Subcutaneous abdominal adipose tissue (tissue), 5 donors: Measurements from ENCODE around the gene SURF1.
A peak's percentile ranks its signal among the peaks of the same experiment; 100 is the strongest.

Source experiments
- H3K27ac ChIP-seq: one replicate; pipeline ENCODE4 v1.7.0; 2013; ENCODE audit warnings: low read depth, mild to moderate bottlenecking, inconsistent platforms, low read length, moderate library complexity
- H3K27me3 ChIP-seq, 5 donors: one replicate each; pipeline ENCODE4 v1.7.0; 2013; ENCODE audit warnings: low read length in 5 of 5, inconsistent platforms in 1 of 5; ENCODE audit not compliant: control insufficient read depth in 5 of 5, insufficient read depth in 4 of 5
- H3K36me3 ChIP-seq, 5 donors: one replicate each; pipeline ENCODE4 v1.7.0; 2013; ENCODE audit warnings: low read length in 5 of 5; ENCODE audit not compliant: control insufficient read depth in 5 of 5, insufficient read depth in 5 of 5
- H3K4me1 ChIP-seq, 5 donors: one replicate each; pipeline ENCODE4 v1.7.0; 2013; ENCODE audit warnings: low read length in 5 of 5, mild to moderate bottlenecking in 3 of 5, moderate library complexity in 1 of 5; ENCODE audit not compliant: control insufficient read depth in 5 of 5, insufficient read depth in 5 of 5
- H3K4me3 ChIP-seq, 5 donors: one replicate each; pipeline ENCODE4 v1.7.0; 2013; ENCODE audit warnings: low read length in 5 of 5, low read depth in 1 of 5
- H3K9ac ChIP-seq, 5 donors: one replicate each; pipeline ENCODE4 v1.7.0; 2013; ENCODE audit warnings: low read length in 5 of 5, mild to moderate bottlenecking in 4 of 5, moderate library complexity in 3 of 5
- H3K9me3 ChIP-seq, 5 donors: one replicate each; pipeline ENCODE4 v1.7.0; 2013; ENCODE audit warnings: low read length in 5 of 5; ENCODE audit not compliant: control insufficient read depth in 5 of 5
- donor health status: healthy.
- donor health status: healthy.
- donor health status: healthy.
- donor health status: healthy.
- donor health status: healthy.

SURF1 gene

DNA sequence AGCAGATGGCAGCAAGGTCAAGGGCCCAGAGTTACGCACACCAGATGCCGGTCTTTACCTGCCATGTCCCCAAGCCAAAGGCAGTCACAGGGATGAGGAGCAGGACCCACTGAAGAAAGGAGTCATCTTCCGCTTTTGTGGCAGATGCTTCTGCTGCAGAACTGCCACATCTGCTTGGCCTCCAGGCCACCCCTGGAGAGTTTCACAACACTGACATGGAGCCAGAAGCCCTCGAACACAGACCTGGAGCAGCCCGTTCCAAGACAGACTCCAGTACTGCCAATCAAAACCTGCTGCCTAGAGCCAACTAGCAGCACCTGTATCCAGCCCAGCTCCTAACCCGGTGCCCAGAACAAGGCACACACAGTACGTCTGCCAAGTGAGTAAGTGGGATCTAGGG lies 1.5 kb downstream of the SURF1 start:
- Histone ChIP-seq H3K36me3 (peaks cover 5 to 65% (median 38%) of the 10 kb centered on the region in 5 donors), H3K4me3 (peak overlapping the region in 1 of 5 donors; percentile 6), H3K9me3 (peaks cover 0 to 2% (median 0%) of the 10 kb centered on the region in 5 donors), H3K4me1 (peaks cover 2 to 56% (median 42%) of the 10 kb centered on the region in 5 donors), H3K9ac (peak overlapping the region in 1 of 5 donors; percentile 1), H3K27me3 (no peaks in the 10 kb centered on the region), H3K27ac (no peak overlapping the region)

DNA sequence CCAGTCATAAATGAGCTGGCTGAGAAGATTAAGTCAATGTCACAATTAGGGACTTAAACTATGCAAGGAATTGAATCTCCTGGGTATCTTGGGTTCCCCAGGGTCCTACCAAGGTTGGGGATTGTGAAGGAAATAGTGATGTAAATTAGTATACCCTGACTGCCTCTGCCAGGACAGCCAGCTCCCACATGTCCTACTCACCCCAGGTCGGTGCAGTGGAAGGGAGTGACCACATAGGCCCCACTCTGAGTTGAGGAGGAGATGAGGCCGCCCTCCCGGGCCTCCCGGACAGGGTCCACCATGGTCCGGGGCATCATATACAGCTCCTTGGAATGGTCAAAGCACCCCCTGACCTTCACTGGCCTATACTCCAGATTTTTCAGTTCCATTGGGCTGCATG lies 2.7 kb downstream of the SURF1 start:
- Histone ChIP-seq H3K27me3 (no peaks in the 10 kb centered on the region), H3K4me1 (peaks cover 6 to 56% (median 47%) of the 10 kb centered on the region in 5 donors), H3K27ac (no peak overlapping the region), H3K9ac (no peak overlapping the region), H3K4me3 (no peak overlapping the region), H3K9me3 (peaks cover 0 to 2% (median 0%) of the 10 kb centered on the region in 5 donors), H3K36me3 (peaks cover 5 to 62% (median 41%) of the 10 kb centered on the region in 5 donors)

GRCh38 chr9:133352635-133353340 lies 3.5 kb downstream of the SURF1 start:
- Histone ChIP-seq H3K9ac (no peak overlapping the region), H3K27me3 (no peaks in the 10 kb centered on the region), H3K36me3 (peaks cover 5 to 57% (median 41%) of the 10 kb centered on the region in 5 donors), H3K4me1 (peaks cover 6 to 52% (median 45%) of the 10 kb centered on the region in 5 donors), H3K4me3 (no peak overlapping the region), H3K27ac (no peak overlapping the region), H3K9me3 (peaks cover 0 to 2% (median 0%) of the 10 kb centered on the region in 5 donors)

DNA sequence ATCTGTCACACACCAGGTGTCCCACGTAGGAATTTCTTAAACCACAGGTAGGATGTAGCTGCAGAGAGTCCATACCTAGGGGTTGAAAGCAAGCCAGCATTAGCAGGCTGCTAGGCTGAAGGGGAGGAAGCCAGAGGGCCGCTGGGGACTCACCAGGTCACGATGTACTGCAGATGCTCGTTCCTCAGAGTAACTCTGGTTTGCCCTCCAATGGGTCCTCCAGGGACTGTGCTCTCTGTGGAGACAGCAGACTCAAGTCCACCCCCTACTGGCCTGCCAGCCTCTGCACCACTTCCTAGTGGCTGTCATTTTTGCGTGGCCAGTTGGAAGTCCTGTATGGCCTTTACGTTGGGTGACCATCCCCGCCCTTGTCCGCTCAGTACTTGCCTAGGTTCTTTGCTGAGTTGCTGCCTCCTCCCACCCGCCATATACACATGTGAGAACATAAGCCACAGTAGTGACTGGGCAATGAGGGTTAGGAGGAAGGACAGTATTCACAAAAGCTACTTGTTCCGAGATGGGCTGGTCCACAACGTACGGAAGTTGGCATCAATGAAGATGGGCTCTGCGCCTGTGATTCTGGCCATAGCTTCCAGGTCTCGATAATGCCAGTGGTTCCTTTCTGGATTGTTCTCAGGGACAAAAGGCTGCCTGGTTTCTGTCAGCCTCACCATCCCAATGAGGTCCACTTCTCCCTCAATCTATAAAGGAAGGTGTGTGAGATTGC lies 4.2 kb downstream of the SURF1 start:
- H3K36me3 ChIP-seq: peaks cover 5 to 55% (median 41%) of the 10 kb centered on the region in 5 donors
- no peak overlapping the region for H3K9ac ChIP-seq
- H3K9me3 ChIP-seq: peaks cover 0 to 2% (median 0%) of the 10 kb centered on the region in 5 donors
- H3K4me3 ChIP-seq: no peak overlapping the region
- H3K4me1 ChIP-seq: peaks cover 6 to 50% (median 39%) of the 10 kb centered on the region in 5 donors
- H3K27ac ChIP-seq: no peak overlapping the region
- H3K27me3 ChIP-seq: no peaks in the 10 kb centered on the region

GRCh38 chr9:133351526-133351907 lies 4.8 kb downstream of the SURF1 start:
- peaks cover 8 to 50% (median 39%) of the 10 kb centered on the region in 5 donors for H3K4me1 ChIP-seq
- no peak overlapping the region for H3K9ac ChIP-seq
- H3K36me3 ChIP-seq: peaks cover 5 to 55% (median 41%) of the 10 kb centered on the region in 5 donors
- H3K27me3 ChIP-seq: no peaks in the 10 kb centered on the region
- no peak overlapping the region for H3K27ac ChIP-seq
- peaks cover 0 to 2% (median 0%) of the 10 kb centered on the region in 5 donors for H3K9me3 ChIP-seq
- no peak overlapping the region for H3K4me3 ChIP-seq

DNA sequence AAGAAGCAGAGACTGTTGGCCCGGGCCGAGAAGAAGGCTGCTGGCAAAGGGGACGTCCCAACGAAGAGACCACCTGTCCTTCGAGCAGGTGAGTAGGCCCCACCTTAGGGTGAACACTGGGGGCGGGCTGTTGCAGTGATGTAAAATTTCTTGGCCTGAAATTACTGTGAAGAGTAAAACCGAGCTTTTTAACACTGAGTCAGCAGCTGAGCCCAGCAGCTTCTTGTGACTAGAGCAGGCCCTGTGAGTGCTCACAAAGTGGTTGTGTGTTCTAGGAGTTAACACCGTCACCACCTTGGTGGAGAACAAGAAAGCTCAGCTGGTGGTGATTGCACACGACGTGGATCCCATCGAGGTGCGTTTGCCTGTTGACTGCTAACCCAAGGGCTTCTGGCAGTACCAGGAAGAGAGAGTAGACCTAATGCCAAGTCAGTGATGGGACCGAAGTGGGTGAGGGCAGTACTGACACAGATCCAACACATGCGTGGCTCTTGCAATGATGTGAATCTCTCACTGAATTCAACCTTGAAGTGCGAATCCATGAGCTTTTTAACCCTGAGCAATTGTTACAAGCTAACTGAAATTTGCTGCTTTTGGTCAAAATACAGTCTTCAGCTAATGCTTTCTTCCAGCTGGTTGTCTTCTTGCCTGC lies 6.2 kb downstream of the SURF1 start:
- Histone ChIP-seq H3K4me1 (peaks cover 11 to 48% (median 37%) of the 10 kb centered on the region in 5 donors), H3K9me3 (peaks cover 0 to 2% (median 0%) of the 10 kb centered on the region in 5 donors), H3K27me3 (no peaks in the 10 kb centered on the region), H3K9ac (peak overlapping the region in 3 of 5 donors; percentile 99), H3K36me3 (peaks cover 5 to 66% (median 47%) of the 10 kb centered on the region in 5 donors), H3K27ac (no peak overlapping the region), H3K4me3 (no peak overlapping the region)

GRCh38 chr9:133348718-133349573 lies 7.3 kb downstream of the SURF1 start:
- Histone ChIP-seq H3K4me3 (peak overlapping the region; percentile 84 to 99 (median 95)), H3K27ac (peak overlapping the region; percentile 92), H3K27me3 (no peaks in the 10 kb centered on the region), H3K4me1 (peaks cover 10 to 42% (median 35%) of the 10 kb centered on the region in 5 donors), H3K9ac (peak overlapping the region; percentile 75 to 99 (median 99)), H3K9me3 (peaks cover 0 to 2% (median 0%) of the 10 kb centered on the region in 5 donors), H3K36me3 (peaks cover 5 to 70% (median 58%) of the 10 kb centered on the region in 5 donors)

- Histone ChIP-seq H3K4me1 (peaks cover 10 to 42% (median 35%) of the 10 kb centered on the region in 5 donors), H3K27me3 (no peaks in the 10 kb centered on the region), H3K4me3 (peak within 1 kb of the TSS; percentile 84 to 99 (median 95)), H3K9ac (peak within 1 kb of the TSS; percentile 75 to 99 (median 99)), H3K9me3 (peaks cover 0 to 2% (median 0%) of the 10 kb centered on the region in 5 donors), H3K27ac (peak within 1 kb of the TSS; percentile 92), H3K36me3 (peaks cover 5 to 72% (median 64%) of the 10 kb centered on the region in 5 donors)
These were observed 8.1 kb downstream of the SURF1 start, which contains the start of the genes MED22 and RPL7A for GRCh38 chr9:133347985-133348717. Gene MED22 (minus strand): TSS chr9:133348131. CDS start chr9:133346662, 1,469 bp downstream. Gene RPL7A (plus strand): TSS chr9:133348218. CDS start chr9:133348244, 26 bp downstream.
